NCI-H1105 (cell line): ENCODE data around the gene TPI1.

Source experiments
- DNase-seq: peaks from one replicate; lab custom pipeline; 2025; lab: John Stamatoyannopoulos, UW

TPI1 gene

DNA sequence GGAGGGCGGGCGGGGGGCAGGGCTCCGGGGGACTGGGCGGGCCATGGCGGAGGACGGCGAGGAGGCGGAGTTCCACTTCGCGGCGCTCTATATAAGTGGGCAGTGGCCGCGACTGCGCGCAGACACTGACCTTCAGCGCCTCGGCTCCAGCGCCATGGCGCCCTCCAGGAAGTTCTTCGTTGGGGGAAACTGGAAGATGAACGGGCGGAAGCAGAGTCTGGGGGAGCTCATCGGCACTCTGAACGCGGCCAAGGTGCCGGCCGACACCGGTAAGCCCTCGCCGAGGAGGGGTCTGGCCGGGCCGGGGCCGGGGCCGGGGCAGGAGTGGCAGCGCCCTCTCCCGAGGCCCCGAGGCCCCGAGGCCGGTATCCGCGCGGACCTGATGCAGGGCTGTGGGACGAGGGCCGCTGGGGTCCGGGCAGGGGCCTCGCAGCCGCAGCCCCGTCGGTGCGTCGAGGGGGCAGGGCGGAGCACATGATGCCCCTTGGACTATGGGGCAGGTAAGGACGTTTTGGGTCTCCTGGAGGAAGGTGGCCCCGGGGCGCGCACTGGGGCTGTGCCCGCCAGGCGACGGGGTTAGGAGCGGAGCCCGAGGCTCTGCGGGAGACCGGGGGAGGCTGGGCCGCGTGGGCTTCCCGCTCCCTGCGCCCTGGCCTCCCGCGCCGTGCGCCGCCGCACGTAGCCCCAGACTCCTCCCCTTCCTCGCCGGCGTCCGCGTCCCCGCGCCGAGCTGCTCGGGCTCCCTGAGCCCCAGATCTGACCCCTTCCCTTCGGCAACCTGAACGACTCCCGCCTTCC, at the start of gene TPI1:
TPI1 (plus strand) TSS at position 119 of the 798 bp plus-strand sequence; CDS start at position 155, 36 bp downstream.
- DNase-seq = peak; percentile 78

DNA sequence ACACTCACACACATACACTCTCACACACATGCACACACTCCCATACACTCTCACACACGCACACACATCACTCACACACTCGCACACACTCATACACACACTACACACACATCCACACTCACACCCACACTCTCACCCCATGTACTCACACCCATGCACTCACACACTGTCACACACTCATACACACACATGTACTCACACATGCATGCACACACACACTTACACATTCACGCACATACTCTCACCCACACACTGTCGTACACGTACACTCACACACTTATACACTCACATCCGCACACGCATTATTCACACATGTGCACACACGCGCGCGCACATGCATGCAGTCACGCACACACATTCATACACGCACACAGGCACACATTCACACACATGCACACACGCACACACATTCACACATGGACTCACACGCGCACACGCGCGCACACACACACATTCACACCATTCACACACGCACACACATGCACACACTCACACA, 49.6 kb upstream of the TPI1 start:
- DNase-seq = no peak

DNA sequence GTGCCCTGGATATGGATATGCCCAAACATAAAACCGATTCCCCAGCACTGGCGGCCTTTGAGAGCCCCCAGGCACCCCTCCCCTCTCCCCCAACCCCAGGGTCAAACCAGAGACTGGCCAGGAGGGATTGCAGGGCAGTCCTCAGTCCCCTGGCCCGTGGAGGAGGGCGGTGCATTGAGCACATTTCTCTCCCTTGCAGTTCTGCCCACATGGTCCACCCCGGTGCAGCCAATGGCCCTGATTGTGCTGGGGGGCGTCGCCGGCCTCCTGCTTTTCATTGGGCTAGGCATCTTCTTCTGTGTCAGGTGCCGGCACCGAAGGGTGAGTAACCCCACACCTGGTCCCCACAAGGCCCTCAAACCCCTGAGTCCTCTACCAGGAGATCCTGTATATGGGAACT, 49.1 kb upstream of the TPI1 start:
- no peak for DNase-seq

DNA sequence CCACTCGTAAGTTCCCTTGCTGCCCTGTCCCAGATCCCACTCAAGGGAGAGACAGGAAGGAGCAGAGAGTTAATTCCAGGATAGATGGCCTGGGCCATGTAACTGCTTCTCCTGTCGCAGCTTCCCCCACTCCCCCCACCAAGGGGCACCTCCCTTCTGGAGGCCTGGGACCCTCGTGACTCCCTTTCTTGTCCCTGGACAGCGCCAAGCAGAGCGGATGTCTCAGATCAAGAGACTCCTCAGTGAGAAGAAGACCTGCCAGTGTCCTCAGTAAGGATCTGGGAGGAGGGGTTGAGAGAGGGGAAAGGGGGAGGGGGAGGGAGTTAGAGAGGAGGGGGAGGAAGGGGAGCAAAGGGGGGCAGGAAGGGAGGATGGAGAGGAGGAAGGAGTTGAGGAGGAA, 48.7 kb upstream of the TPI1 start:
- DNase-seq = no peak

DNA sequence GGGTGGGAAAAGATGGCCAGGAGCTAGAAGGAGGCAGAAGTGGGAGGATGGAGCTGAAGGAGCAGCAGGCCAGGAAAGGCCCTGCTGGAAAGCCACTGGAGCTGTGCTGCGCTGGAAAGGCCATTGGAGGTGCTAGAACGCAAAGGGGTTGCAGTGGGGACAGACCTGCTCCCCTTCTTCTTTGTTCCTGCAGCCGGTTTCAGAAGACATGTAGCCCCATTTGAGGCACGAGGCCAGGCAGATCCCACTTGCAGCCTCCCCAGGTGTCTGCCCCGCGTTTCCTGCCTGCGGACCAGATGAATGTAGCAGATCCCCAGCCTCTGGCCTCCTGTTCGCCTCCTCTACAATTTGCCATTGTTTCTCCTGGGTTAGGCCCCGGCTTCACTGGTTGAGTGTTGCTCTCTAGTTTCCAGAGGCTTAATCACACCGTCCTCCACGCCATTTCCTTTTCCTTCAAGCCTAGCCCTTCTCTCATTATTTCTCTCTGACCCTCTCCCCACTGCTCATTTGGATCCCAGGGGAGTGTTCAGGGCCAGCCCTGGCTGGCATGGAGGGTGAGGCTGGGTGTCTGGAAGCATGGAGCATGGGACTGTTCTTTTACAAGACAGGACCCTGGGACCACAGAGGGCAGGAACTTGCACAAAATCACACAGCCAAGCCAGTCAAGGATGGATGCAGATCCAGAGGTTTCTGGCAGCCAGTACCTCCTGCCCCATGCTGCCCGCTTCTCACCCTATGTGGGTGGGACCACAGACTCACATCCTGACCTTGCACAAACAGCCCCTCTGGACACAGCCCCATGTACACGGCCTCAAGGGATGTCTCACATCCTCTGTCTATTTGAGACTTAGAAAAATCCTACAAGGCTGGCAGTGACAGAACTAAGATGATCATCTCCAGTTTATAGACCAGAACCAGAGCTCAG, 48.0 kb upstream of the TPI1 start:
- no peak for DNase-seq

DNA sequence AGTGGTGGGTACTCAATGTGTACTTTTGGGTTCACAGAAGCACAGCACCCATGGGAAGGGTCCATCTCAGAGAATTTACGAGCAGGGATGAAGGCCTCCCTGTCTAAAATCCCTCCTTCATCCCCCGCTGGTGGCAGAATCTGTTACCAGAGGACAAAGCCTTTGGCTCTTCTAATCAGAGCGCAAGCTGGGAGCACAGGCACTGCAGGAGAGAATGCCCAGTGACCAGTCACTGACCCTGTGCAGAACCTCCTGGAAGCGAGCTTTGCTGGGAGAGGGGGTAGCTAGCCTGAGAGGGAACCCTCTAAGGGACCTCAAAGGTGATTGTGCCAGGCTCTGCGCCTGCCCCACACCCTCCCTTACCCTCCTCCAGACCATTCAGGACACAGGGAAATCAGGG, 47.2 kb upstream of the TPI1 start:
- DNase-seq = no peak

DNA sequence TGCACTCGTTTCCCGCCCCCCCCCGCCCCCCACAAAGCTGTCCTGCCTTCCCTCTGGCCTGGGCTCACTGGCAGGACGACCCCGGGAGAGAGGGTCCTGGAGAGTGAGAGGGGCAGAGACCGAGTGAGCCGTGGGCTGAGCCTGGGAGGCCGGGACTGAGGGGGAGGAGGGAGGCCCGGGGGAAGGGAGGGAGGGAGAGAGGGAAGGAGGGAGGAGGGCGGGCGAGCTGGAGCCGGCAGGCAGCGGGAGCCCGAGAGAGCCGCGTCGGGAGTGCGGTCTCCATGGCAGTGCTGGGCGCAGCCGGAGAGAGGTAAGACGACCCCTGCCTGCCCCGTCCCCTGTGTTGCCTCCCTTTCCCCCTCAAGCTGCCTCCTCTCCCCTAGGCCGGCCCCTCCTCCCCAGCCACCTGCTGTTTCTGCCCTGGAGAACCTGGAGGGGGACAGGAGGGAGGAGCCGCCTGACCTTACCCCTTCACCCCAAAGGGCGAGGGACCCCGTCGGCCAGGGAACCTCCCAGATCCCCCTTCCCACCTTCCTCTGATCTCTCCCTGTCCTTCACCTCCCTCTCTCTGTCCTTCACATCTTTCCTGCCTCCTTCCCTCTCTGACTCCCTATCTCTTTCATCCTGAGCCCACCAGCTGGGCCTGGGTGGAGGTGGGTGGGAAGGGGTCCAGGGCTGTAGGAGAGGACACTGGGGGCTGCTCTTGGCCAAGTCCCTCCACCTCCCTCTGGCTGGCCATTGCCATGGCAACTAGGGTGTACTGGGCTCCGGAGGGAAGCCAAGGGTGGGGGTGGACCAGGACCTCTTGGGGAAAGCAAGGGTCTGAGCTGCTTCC, 45.5 kb upstream of the TPI1 start, which contains the start of gene GPR162:
GPR162 (plus strand) TSS at position 231 of the 835 bp plus-strand sequence. CDS start 2,078 bp downstream, outside the sequence.
- DNase-seq = peak; percentile 59

DNA sequence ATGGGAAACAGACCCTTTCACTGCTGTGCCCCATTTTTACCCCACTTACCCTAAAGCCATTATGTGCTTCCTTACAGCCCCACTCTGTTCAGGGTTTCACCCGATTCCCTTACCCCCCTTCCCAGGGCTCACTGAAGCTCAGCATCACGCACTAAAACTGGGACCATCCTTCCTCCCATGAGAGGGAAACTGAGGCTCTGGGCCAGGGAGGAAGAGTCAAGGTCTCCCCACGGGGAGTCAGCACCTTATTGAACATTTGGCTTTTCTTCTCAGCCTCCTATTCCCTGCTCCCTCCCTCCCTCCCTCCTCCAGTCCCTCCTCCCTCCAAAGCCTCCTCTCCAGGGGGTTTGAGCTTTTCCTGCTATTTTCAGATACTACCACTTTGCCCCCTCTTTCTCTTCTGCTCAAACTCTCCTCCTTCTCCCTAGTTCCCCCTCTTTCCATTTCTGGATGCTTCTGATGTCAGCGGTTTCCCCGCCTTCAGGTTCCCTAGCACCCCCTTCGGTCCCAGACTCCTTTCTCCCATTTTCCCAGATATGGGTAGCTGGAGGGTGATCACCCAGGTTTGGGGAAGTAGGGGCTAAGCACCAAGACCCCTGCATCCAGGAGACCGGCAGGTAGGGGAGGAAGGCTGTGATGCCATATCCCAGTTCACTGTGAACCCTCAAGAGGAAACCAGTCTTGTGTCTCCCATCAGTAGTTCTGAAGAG, 44.8 kb upstream of the TPI1 start:
- DNase-seq = no peak

DNA sequence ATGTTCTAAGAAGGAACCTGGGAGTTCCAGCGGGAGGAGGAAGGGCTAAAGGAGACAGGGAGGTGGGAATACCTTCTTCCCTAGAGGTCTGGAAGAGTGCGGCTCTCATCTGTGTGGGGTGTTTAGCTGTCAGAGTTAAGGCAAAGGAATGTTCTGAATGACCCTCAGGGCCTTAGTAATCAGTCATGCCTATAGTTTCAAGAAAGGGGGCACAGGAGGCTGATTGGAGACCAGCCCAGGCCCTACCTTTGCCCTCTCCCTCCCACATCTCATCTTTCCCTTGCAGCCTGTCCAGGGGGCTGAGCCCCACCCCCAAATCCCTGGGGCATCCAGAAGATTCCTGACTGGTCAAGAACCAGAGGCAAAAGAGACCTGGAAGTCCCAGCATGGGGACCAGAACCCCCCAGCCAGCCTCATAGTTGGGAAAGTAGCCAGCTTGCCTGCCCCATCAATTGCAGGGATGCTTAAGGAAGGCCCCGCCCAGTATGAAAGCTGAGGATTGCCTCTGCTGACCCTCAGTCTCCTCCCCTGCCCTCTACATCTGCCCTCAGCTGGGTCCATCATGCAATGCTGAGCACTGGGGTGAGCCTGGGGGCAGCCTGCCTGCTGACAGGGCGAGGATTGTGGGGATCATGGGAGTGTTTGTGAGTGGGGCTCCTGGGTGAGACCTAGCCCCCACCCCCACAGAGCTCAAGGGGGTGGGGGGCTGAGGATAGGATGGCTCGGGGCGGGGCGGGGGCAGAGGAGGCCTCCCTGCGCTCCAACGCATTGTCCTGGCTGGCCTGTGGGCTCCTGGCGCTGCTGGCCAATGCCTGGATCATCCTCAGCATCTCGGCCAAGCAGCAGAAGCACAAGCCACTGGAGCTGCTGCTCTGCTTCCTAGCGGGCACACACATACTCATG, 43.9 kb upstream of the TPI1 start:
- no peak for DNase-seq

DNA sequence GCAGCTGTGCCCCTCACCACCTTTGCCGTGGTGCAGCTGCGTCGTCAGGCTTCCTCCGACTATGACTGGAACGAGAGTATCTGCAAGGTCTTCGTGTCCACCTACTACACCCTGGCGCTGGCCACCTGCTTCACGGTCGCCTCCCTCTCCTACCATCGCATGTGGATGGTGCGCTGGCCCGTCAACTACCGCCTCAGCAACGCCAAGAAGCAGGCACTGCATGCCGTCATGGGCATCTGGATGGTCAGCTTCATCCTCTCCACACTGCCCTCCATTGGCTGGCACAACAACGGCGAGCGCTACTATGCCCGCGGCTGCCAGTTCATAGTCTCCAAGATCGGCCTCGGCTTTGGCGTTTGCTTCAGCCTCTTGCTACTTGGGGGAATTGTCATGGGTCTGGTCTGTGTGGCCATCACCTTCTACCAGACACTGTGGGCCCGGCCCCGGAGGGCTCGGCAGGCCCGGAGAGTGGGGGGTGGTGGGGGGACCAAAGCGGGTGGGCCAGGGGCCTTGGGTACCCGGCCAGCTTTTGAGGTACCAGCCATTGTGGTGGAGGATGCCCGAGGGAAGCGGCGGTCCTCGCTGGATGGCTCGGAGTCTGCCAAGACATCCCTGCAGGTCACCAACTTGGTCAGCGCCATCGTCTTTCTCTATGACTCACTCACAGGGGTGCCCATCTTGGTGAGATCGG, 43.1 kb upstream of the TPI1 start:
- no peak for DNase-seq

DNA sequence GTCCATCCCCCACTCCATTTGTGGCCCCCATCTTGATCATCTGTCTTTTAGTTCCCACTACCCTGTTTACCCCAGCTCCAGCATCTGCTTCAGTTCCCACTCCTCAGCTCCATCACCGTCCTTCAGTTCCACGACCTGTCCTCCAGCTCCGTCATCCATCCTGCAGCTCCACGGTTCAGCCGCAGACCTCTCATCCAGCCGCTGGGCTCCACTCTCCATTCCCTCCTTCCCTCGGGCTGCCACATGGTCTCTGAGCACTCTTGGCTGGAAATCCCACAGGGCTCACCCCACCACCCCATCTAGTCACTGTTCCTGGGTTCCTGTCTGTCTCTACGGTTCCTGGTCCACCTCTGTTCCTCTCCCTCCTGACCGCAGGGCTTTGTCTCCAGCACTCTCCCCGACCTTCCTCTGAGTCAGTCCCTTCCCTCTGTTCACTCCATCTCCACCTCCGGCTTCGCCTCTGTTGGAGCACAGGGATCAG, 42.4 kb upstream of the TPI1 start:
- no peak for DNase-seq

DNA sequence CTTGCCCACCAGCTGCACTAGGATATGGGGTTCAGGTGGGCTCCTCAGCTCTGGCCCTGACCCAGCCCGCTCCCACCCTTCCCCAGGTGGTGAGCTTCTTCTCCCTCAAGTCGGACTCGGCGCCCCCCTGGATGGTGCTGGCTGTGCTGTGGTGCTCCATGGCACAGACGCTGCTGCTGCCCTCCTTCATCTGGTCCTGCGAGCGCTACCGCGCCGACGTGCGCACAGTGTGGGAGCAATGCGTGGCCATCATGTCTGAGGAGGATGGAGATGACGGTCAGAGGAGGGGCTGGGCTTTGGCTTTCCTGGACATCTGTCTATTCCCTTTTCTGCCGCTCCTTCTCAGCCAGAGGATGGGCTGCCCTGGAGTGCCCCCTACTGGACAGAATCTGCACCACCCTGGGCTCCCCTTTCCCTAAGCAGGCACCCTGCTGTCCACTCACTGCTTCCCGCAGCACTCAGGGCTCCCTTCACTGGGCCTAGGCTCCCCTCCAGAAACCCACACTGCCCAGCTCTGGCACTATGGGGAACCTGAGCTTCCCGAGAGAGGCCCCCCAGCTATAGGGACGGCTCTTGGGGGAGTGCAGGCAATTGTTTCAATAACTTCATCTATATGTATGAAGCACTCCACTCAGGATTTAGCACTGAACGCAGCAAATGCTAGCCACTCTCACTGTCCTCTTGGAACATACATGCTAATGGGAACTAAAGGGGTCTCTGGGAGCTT, 41.8 kb upstream of the TPI1 start:
- peak; percentile 12 for DNase-seq

DNA sequence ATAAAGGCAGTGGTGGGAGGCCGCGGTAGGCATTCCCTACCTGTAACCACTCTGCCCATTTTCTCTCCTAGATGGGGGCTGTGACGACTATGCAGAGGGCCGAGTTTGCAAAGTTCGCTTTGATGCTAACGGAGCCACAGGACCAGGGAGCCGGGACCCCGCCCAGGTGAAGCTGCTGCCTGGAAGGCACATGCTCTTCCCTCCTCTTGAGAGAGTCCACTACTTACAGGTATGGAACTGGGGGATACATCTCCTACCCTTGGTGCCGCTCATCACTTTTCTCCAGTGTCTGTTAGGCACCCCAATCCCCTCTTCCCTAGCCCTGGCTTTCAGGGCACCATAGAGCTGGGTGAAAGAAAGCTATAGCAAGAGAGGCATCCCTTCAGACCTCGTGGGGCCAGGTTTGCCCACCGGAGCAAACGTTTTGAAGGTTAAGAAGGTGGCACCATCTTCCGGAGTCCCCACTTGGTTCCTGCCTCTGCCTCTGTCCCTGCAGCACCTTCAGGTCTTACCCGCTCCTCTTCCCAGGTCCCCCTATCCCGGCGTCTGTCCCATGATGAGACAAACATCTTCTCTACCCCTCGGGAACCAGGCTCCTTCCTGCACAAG, 41.1 kb upstream of the TPI1 start:
- no peak for DNase-seq

DNA sequence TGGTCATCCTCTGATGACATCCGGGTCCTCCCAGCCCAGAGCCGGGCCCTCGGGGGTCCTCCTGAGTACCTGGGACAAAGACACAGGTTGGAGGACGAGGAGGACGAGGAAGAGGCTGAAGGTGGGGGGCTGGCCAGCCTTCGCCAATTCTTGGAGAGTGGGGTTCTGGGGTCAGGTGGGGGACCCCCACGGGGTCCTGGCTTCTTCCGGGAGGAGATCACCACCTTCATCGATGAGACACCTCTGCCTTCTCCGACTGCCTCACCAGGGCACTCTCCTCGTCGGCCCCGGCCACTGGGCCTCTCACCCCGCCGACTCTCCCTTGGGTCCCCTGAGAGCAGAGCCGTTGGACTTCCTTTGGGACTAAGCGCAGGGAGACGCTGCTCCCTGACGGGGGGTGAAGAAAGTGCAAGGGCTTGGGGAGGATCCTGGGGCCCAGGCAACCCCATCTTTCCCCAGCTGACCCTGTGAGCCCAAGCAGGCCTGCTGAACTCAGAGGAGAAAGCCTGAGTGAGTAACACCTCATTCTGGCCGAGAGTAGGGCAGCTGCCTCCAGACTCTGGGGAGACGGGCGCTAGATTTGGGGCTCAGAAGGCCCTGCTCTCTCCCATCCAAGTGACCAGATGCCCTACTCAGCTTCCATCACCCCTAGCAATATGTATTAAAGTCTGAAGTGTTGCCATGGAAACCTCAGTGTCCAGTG, 40.4 kb upstream of the TPI1 start:
- no peak for DNase-seq

DNA sequence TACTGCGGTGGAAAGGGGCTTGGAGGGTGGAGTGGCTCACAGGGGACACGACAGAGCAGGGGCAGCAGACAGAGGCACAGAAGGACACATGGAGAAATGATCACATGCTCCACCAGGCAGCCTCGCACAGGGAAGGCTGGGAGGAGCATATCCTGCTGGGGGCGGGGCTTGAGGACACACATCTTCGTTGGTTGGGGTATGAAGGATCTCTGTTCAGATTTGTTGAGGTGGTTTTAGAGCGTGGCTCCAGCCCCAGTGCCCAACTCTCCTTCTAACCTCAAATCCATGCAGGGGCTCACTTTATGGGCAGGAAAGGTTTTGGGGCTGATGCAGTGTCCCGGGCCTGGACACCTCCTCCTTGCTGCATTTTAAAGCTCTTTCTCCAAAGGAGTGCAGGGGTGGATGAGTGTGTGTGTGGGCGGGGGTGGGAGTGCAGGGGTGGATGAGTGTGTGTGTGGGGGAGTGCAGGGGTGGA, 39.9 kb upstream of the TPI1 start:
- DNase-seq = peak; percentile 89

DNA sequence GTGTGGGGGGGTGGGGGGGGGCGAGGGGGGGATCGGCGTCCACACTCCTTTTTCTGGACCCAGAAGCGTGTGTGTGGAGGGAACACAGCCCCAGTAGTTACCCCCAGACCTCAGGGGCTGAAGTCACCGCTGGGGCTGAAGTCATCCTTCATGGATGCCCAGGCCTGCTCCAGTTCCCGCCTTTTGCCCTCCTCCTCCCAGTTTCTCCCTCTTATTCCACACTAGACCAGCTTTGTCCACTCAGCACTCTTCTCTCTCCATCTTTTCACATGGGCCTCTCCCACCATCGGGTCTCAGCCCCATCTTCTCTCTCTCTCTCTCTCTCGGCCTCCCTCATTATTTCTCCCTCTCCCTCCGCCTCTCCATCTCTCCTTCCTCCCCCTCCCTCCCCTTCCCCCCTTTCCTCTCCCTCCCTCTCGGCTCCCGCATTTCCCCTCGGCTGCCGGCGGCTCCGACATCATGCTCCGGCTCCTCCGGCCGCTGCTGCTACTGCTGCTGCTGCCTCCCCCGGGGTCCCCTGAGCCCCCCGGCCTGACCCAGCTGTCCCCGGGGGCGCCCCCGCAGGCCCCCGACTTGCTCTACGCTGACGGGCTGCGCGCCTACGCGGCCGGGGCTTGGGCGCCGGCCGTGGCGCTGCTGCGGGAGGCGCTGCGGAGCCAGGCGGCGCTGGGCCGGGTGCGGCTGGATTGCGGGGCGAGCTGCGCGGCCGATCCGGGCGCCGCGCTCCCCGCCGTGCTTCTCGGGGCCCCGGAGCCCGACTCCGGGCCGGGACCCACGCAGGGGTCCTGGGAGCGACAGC, 39.1 kb upstream of the TPI1 start, which contains the start of gene P3H3:
P3H3 (plus strand) TSS at position 426 of the 799 bp plus-strand sequence; CDS start at position 460, 34 bp downstream.
- peak; percentile 61 for DNase-seq
